Measurements from ENCODE around the gene CFAP92.

Gene CFAP92, protein sequence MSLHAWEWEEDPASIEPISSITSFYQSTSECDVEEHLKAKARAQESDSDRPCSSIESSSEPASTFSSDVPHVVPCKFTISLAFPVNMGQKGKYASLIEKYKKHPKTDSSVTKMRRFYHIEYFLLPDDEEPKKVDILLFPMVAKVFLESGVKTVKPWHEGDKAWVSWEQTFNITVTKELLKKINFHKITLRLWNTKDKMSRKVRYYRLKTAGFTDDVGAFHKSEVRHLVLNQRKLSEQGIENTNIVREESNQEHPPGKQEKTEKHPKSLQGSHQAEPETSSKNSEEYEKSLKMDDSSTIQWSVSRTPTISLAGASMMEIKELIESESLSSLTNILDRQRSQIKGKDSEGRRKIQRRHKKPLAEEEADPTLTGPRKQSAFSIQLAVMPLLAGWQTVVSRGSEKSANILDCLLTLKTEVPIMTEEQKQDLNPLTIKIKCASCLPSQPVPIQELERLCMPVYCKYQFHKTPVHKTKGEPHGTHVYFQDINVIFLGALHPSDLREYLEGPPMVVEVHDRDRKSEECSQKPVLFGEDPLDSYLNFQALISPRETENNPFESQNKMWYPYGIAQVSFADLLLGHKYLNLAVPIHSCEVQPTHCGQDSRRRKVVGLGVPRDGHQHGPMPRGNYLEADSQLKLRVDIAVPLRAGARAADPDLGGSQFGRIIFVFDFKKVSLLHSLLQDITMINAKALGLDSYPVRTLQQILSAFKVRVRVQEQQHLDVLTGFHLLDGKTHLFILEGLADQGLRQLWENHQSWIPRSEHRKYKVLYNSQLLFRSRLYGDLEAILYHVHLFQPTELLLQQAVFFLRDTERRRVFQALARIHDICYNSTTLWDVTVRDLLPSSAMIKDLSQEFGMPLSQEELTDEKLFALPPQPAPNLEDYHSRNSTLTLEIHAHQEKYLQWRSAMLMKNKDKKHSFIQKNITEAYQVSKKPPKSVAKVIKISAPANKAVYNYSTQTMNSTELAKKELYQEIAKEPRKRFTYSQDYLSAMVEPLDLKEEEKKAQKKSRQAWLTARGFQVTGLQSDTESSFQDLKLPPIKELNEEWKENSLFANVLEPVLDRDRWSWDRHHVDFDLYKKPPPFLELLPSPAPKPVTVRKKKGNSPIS

GRCh38 chr3:128993461-128994172 is at the start of gene CFAP92:
TSS of gene CFAP92 (minus strand) at chr3:128994076. CDS start at chr3:128993304, 772 bp downstream.
- peak; percentile 85 for DNase-seq

DNA sequence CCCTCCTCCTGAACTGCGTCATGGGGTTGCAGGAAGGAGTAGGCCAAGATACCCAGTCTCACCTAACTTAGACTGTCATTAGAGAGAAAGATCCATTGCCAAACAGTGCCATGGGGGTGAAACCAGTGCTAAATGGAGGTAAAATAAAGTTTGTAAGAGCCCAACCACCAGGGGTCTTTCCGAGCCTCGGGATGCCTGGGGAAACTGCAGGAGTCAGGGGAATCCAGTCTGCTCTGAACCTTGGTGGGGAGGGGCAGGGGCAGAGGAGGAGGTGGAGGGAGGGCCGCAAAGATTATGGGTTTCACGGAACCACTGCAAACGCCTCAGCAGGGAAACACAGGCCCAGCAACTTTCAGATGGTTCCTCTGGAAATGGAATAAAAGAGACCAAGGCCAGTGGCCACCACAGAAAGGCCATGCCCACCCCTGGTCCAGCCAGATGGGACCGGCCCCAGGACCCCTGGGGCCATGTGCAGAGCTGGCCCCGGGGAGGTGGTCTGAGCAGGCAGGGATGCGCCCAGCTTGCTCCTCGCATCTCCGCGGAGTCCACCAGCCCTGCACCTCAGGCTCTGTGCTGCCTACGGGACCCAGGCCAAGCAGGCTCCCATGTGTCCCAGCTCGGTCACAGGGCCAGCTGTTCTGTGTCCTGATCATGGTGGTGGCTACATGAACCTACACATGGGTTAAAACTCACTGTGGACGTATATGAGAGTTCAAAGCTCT is 46.9 kb upstream of the CFAP92 start:
- no peak for DNase-seq

- DNase-seq: no peak
Measured at GRCh38 chr3:129040039-129040336, 46.1 kb upstream of the CFAP92 start.

DNA sequence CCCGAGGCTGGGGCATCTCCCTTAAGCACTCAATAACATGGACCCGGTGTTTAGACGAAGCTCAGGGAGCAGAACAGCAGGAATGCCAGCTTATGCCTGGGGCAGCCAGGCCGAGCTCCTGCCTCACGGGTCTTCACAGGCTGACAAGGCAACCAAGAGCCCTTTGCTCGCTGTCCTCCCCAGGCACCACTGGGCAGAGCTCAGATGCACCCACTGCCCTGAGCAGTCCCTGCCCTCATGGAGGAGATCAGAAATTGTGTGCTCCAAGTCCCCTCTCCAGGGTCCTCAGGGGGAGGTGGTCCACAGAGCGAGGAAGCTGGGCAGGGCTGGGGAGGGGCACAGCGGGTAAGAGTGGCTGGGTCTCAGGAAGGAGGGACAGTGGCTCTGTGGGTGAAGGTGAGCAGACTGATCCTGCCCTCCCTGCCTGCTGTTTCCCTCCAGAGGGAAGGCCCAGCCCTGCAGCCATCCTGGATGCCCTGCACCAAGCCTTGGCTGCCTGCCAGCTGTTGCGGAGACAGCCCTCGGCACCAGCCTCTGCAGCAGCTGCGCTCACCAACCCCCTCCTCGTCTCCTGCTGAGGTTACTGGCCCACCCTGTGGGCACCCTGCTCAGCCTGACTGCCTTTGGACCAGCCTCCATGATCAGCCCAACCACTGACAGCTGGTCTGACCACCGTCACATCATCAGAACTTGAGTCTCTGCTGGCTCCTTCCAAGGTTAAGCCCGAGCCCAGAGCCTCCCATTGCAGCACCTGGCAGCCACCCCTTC is 45.6 kb upstream of the CFAP92 start:
- no peak for DNase-seq

DNA sequence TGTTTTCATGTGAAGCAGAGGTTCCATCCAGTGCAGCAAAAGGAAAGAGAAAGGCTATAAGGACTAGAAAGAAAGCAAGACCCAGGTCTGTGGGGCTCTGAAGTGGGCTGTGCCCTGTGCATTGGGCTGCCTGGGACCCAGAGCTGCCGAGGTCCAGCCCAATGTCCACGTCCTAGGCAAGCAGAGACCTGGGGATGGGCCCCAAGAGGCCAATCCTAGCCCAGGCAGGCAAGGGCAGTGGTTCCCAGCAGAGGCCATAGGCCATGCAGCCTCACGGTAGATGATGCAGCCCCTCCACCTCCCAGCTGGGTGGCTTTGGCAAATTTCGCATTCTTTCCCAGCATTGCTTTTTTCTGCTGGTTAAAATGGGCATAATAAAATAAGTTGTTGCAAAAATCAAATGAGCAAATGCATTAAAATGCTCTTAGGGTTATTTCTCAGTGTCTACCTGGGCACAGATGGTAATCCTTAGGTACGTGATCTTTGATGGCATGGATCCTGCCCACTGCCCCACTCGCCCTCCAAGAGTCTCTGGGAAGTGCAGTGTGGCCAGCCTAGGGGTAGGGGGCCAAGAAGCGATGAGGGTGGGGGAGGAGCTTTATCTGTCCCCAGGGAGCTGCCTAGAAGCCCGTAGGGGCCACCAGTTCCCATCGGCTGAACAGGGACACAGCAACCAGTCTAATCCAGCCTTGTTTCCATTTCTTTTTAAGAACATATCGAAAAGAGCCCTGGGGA is 44.4 kb upstream of the CFAP92 start:
- DNase-seq: no peak

DNA sequence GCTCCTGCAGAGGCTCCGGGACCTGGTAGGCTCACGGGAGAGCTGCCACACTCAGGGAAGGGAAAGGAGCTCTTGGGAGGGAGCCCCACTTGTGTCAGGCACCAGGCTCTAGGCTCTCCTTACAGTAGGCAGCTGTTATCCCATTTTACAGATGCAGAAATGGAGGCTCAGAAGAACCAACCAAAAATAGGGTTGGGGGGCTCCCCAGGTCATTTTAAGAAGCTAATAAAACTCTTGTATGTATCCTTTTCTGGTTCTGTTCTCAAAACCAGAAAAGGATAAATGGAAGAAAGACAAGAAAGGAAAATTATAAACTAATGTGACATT is 43.2 kb upstream of the CFAP92 start:
- no peak for DNase-seq

DNA sequence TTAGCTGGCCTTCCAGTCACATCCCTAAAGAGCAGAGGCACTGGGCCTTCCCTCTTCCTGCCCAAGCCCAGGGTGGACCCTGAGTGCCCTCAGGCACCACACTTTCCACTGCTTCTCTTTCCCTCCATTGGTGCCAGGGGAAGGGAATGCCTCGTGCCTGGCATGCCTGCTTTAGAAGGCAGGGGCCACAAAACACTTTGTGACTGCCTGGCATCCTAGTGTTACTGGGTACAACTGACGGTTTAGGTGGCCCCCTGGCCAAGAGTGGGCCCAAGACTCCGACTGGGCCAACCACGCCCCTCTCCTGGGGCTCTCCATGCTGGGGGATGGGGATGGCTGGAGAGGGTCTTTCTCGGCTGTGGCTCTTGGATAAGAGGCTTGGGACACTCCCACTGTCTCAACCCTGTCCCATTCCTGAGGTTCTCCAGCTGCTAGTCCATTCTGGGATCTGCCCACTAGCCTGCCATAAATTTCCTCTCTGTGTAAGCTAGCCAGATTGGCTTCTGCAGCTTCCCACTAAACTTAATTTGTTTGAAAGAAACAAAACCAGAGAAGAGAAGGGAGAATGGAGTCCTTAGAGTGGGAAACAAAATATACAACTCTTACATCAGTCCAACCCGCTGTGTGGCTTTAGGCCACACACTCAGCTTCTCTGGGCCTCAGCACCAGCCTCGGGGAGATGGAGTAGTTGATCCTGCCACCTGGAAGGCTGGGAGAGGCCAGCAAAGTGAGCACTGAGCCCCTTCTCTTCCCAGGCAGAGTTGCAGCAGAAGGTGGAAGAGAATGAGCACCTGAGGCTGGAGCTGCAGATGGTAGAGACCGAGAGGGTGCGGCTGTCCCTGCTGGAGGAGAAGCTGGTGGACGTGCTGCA is 42.6 kb upstream of the CFAP92 start:
- DNase-seq: no peak

GRCh38 chr3:129035360-129036221 is 41.7 kb upstream of the CFAP92 start:
- DNase-seq: no peak

DNA sequence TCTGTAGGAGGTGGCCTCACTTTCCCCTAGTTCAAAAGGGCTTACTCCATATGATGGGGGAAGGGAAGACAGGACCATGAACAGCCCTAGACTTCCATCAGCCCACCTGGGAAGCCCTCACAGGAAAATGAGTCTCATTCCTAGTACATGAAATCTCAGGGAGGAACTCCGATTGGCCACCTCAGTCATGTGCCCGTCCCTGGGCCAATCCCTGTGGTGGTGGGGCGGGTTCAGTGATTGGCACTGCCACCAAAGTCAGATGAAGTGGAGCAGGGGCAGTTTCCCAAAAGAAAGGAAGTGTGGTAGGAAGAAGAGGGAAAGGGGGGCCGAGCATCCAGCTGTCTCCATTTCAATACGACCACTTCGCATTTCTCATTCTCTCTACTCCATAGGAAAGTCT is 40.8 kb upstream of the CFAP92 start:
- DNase-seq: no peak

DNA sequence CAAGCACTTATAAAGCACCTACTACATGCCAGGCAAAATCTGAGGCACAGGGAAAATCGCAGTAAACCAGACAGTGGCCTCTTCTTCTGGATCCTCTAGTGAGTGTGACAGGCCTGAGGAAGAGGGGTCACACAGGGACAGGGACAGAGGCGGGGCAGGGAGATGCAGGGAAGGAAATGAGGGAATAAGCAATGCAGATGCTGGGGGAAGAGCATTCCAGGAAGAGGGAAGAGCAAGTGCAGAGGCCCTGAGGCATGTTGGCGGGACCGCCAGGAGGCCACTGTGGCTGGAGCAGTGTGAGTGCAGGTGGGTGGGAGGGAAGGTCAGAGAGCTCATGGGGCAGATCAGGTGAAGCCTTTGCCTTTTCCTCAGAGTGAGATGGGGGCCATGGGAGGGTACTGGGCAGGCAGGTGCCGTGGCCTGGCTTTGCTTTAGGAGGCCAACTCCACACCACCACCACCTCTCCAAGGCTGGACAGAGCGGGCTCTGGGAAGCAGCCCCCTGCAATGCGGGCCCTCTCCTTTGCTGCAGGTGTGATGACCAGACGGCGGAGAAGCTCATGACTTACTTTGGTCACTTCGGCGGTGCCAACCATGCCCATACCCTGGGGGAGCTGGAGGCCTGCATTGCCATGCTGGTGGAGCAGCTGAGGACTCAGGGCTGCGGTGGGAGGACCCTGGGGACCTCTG is 39.9 kb upstream of the CFAP92 start:
- DNase-seq: no peak

GRCh38 chr3:129033151-129033550 is 39.3 kb upstream of the CFAP92 start:
- no peak for DNase-seq

- no peak for DNase-seq
Measured at GRCh38 chr3:129032716-129033115, 38.8 kb upstream of the CFAP92 start.

- no peak for DNase-seq
Measured at GRCh38 chr3:129031476-129032215, 37.8 kb upstream of the CFAP92 start.

GRCh38 chr3:129030611-129031010 is 36.7 kb upstream of the CFAP92 start:
- no peak for DNase-seq

- DNase-seq: no peak
Measured at GRCh38 chr3:129028866-129029265, 35.0 kb upstream of the CFAP92 start.

GRCh38 chr3:129027544-129027880 is 33.6 kb upstream of the CFAP92 start:
- no peak for DNase-seq

- DNase-seq: peak; percentile 84 to 85
Measured at GRCh38 chr3:129026728-129027543, 33.1 kb upstream of the CFAP92 start.

Data from activated CD4-positive, alpha-beta T cell treated with anti-CD3 and anti-CD28 coated beads, Interleukin-2, amount 50 U/mL, for 4 hours (primary cell).